ENCODE data around the gene DMRT1. TPM values are rescaled to one million over a fixed set of nuclear protein-coding genes. Genes with fewer than 3 reads are reported as not detected.

Gene DMRT1
- total RNA-seq (2021) (not detected in 3 replicates), Bru-seq, nascent RNA (percentile 0 among the genes with signal in this experiment)
- long read RNA-seq, experiment 1, partial matches to known transcripts = 1 of 1 reads
- long read RNA-seq, experiment 1, other reads (novel, unspliced or antisense) = 0 of 1 reads
- long read RNA-seq, experiment 2 = 0 reads
- long read RNA-seq, experiment 3 = 0 reads

GRCh38 chr9:841371-842209, at the start of gene DMRT1:
Gene DMRT1, plus strand, starts transcription at chr9:841697. Its CDS starts 142 bp downstream, at chr9:841839.
- ChIA-PET CTCF (interaction anchor here (1.2 to 1.6 kb wide), 4 partner anchors 87 to 494 kb away, joined by 3 to 5 read pairs (median 4); no protein-coding TSS in a partner anchor), POLR2A (interaction anchor here (0.5 kb wide), 1 partner anchor 126 kb away, joined by 3 read pairs; no protein-coding TSS in a partner anchor)
- H3K27me3 Mint-ChIP-seq (ENCODE audit: low read depth) = peaks cover 100% of the 10 kb centered on the region
- H3K4me3 Mint-ChIP-seq = peak within 1 kb of the TSS; percentile 63
- peak; percentile 40 for ATAC-seq
- no peak within 1 kb of the TSS for H3K27ac Mint-ChIP-seq
- no peaks in the 10 kb centered on the region for H3K9me3 Mint-ChIP-seq
- H3K4me1 Mint-ChIP-seq = peaks cover 24% of the 10 kb centered on the region
- DNase-seq (ENCODE audit: low spot score) = peak; percentile 60
- no peaks in the 10 kb centered on the region for H3K36me3 Mint-ChIP-seq
- 0 out of 2 replicates have a peak, but pooled peaks have one; percentile 35 for TF ChIP-seq ZBTB43 (CRISPR knock-in tag; IDR thresholded peaks at IDR 0.05)
- 0 out of 2 replicates have a peak, but pooled peaks have one; percentile 21 for TF ChIP-seq NFE2L1 (CRISPR knock-in tag; IDR thresholded peaks at IDR 0.05)
- no peak for TF ChIP-seq ZNF232 (CRISPR knock-in tag; IDR thresholded peaks at IDR 0.05)
- TF ChIP-seq CREB1 (CRISPR knock-in tag; IDR thresholded peaks at IDR 0.05) = no peak
- no peak for TF ChIP-seq SP1 (CRISPR knock-in tag; conservative IDR thresholded peaks at IDR 0.05)
- no peak for TF ChIP-seq ZNF416 (CRISPR knock-in tag; IDR thresholded peaks at IDR 0.05)
- TF ChIP-seq SMAD3 (CRISPR knock-in tag; IDR thresholded peaks at IDR 0.05; ENCODE audit: borderline replicate concordance) = no peak
- no peak for TF ChIP-seq RORB (CRISPR knock-in tag; IDR thresholded peaks at IDR 0.05)
- no peak for TF ChIP-seq MLX (CRISPR knock-in tag; IDR thresholded peaks at IDR 0.05)
- no peak for TF ChIP-seq NR3C1 (CRISPR knock-in tag; conservative IDR thresholded peaks at IDR 0.05; ENCODE audit: low read depth)
- TF ChIP-seq FOXJ3 (CRISPR knock-in tag; IDR thresholded peaks at IDR 0.05; ENCODE audit: borderline replicate concordance) = no peak
- 0 out of 2 replicates have a peak, but pooled peaks have one; percentile 23 for TF ChIP-seq MAX (CRISPR knock-in tag; IDR thresholded peaks at IDR 0.05)
- TF ChIP-seq IRF2 (CRISPR knock-in tag; IDR thresholded peaks at IDR 0.05; ENCODE audit: borderline replicate concordance, low read depth) = no peak
- TF ChIP-seq ZNF512 (CRISPR knock-in tag; IDR thresholded peaks at IDR 0.05; ENCODE audit: borderline replicate concordance) = no peak
- no peak for TF ChIP-seq PRDM15 (CRISPR knock-in tag; IDR thresholded peaks at IDR 0.05)
- TF ChIP-seq AFF4 (CRISPR knock-in tag; IDR thresholded peaks at IDR 0.05; ENCODE audit: borderline replicate concordance) = no peak
- no peak for TF ChIP-seq ATF3 (CRISPR knock-in tag; conservative IDR thresholded peaks at IDR 0.05)
- TF ChIP-seq ESRRA (CRISPR knock-in tag; IDR thresholded peaks at IDR 0.05; ENCODE audit: borderline replicate concordance) = no peak
- TF ChIP-seq USF2 (CRISPR knock-in tag; IDR thresholded peaks at IDR 0.05) = no peak
- TF ChIP-seq TEAD4 (CRISPR knock-in tag; IDR thresholded peaks at IDR 0.05) = no peak
- no peak for TF ChIP-seq JUN (CRISPR knock-in tag; IDR thresholded peaks at IDR 0.05)
- TF ChIP-seq ZNF138 (CRISPR knock-in tag; conservative IDR thresholded peaks at IDR 0.05) = no peak
